ENCODE results near the gene SORCS2.

The SORCS2 gene

GRCh38 chr4:7281691-7282665 is 89.6 kb downstream of the SORCS2 start:
- no peak overlapping the region for H3K4me3 ChIP-seq (ENCODE audit: low read depth, low read length)
- ChIA-PET CTCF (interaction anchor here (0.7 to 0.9 kb wide), 2 partner anchors 88 to 90 kb away, joined by 3 to 4 read pairs; no protein-coding TSS in a partner anchor), POLR2A (no interaction called here)
- TF ChIP-seq, protein P1, sequence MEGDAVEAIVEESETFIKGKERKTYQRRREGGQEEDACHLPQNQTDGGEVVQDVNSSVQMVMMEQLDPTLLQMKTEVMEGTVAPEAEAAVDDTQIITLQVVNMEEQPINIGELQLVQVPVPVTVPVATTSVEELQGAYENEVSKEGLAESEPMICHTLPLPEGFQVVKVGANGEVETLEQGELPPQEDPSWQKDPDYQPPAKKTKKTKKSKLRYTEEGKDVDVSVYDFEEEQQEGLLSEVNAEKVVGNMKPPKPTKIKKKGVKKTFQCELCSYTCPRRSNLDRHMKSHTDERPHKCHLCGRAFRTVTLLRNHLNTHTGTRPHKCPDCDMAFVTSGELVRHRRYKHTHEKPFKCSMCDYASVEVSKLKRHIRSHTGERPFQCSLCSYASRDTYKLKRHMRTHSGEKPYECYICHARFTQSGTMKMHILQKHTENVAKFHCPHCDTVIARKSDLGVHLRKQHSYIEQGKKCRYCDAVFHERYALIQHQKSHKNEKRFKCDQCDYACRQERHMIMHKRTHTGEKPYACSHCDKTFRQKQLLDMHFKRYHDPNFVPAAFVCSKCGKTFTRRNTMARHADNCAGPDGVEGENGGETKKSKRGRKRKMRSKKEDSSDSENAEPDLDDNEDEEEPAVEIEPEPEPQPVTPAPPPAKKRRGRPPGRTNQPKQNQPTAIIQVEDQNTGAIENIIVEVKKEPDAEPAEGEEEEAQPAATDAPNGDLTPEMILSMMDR (IDR thresholded peaks at IDR 0.05; ENCODE audit: insufficient read depth, low read length, missing control alignments): no peak
- no peak for DNase-seq (ENCODE audit: low read depth, low spot score)

GRCh38 chr4:7282786-7283440 is 90.6 kb downstream of the SORCS2 start:
- H3K4me3 ChIP-seq (ENCODE audit: low read depth, low read length): no peak overlapping the region
- ChIA-PET POLR2A (no interaction called here), CTCF (interaction anchor here (0.9 to 2.4 kb wide), 2 partner anchors 14 to 91 kb away, joined by 3 to 10 read pairs; no protein-coding TSS in a partner anchor)
- DNase-seq (ENCODE audit: low read depth, low spot score): no peak
- TF ChIP-seq, protein P1 (IDR thresholded peaks at IDR 0.05; ENCODE audit: insufficient read depth, low read length, missing control alignments): no peak

GRCh38 chr4:7285244-7286094 is 93.1 kb downstream of the SORCS2 start:
- TF ChIP-seq, protein P1 (IDR thresholded peaks at IDR 0.05; ENCODE audit: insufficient read depth, low read length, missing control alignments): no peak
- no peak overlapping the region for H3K4me3 ChIP-seq (ENCODE audit: low read depth, low read length)
- ChIA-PET CTCF (interaction anchor here (1.7 to 3.3 kb wide), 4 partner anchors 11 to 94 kb away, joined by 9 to 11 read pairs (median 10); no protein-coding TSS in a partner anchor), POLR2A (no interaction called here)
- DNase-seq (ENCODE audit: low read depth, low spot score): no peak

- no peak overlapping the region for H3K4me3 ChIP-seq (ENCODE audit: low read depth, low read length)
- TF ChIP-seq, protein P1 (IDR thresholded peaks at IDR 0.05; ENCODE audit: insufficient read depth, low read length, missing control alignments): no peak
- ChIA-PET POLR2A (no interaction called here), CTCF (interaction anchor here (1.7 to 3.3 kb wide), 3 partner anchors 10 to 95 kb away, joined by 9 to 11 read pairs (median 10); no protein-coding TSS in a partner anchor)
- no peak for DNase-seq (ENCODE audit: low read depth, low spot score)
Measured at GRCh38 chr4:7286170-7286569, 93.8 kb downstream of the SORCS2 start.

- CTCF ChIA-PET: interaction anchor here (1.3 to 3.3 kb wide), 4 partner anchors 9 to 95 kb away, joined by 4 to 11 read pairs (median 10); no protein-coding TSS in a partner anchor
- DNase-seq (ENCODE audit: low read depth, low spot score): no peak
- POLR2A ChIA-PET: no interaction called here
- H3K4me3 ChIP-seq (ENCODE audit: low read depth, low read length): no peak overlapping the region
- TF ChIP-seq, protein P1 (IDR thresholded peaks at IDR 0.05; ENCODE audit: insufficient read depth, low read length, missing control alignments): no peak
Measured at GRCh38 chr4:7286798-7287197, 94.5 kb downstream of the SORCS2 start.
